Right renal cortex interstitium (tissue), 3 donors: ENCODE results near the gene NAV2. TPM values are rescaled to one million over a fixed set of nuclear protein-coding genes. Genes with fewer than 3 reads are reported as not detected.
A peak's percentile ranks its signal among the peaks of the same experiment; 100 is the strongest.

Source experiments
- DNase-seq, 3 donors: peaks; one replicate each; pipeline ENCODE4 v3.0.0-alpha.2; 2013; ENCODE audit warnings: low read depth in 3 of 3, low spot score in 2 of 3
- polyA plus RNA-seq, 3 donors: library from polyadenylated mRNA; unstranded; fragments of 120-200 nt; gene quantifications; one replicate each; pipeline ENCODE4 v1.2.1, GENCODE V29; 2013; ENCODE audit not compliant: insufficient read length in 3 of 3

The NAV2 gene
- polyA plus RNA-seq, result 10 to 100 TPM; 32.9 to 38.0 (median 34.6) TPM

- peak; percentile 56 to 82 (median 78) for DNase-seq
Observed at GRCh38 chr11:19712281-19713195, at the start of gene NAV2. NAV2 (plus strand) TSS chr11:19712837; CDS start chr11:19713696, 859 bp downstream.

- no peak for DNase-seq
Observed at GRCh38 chr11:19663206-19663605, 49.4 kb upstream of the NAV2 start.

GRCh38 chr11:19664886-19665548, 47.6 kb upstream of the NAV2 start:
- DNase-seq, result no peak

GRCh38 chr11:19666951-19667350, 45.7 kb upstream of the NAV2 start:
- no peak for DNase-seq

- DNase-seq, result no peak
Observed at GRCh38 chr11:19669511-19669910, 43.1 kb upstream of the NAV2 start.

- no peak for DNase-seq
Observed at GRCh38 chr11:19670030-19670791, 42.4 kb upstream of the NAV2 start.

- no peak for DNase-seq
Observed at GRCh38 chr11:19672586-19673206, 39.9 kb upstream of the NAV2 start.

GRCh38 chr11:19673924-19674729, 38.5 kb upstream of the NAV2 start:
- DNase-seq, result no peak

- DNase-seq, result no peak
Observed at GRCh38 chr11:19674836-19675235, 37.8 kb upstream of the NAV2 start.

- DNase-seq, result no peak
Observed at GRCh38 chr11:19675397-19675796, 37.2 kb upstream of the NAV2 start.

- no peak for DNase-seq
Observed at GRCh38 chr11:19676475-19677380, 35.9 kb upstream of the NAV2 start.

GRCh38 chr11:19677381-19678080, 35.1 kb upstream of the NAV2 start:
- no peak for DNase-seq

- DNase-seq, result peak in 1 of 3 donors; percentile 23
Observed at GRCh38 chr11:19679952-19680828, 32.4 kb upstream of the NAV2 start.

- no peak for DNase-seq
Observed at GRCh38 chr11:19680829-19681368, 31.7 kb upstream of the NAV2 start.

GRCh38 chr11:19683141-19683805, 29.4 kb upstream of the NAV2 start:
- DNase-seq, result no peak

GRCh38 chr11:19683862-19684491, 28.7 kb upstream of the NAV2 start:
- no peak for DNase-seq
